ENCODE measurements around the gene NUP35.

- TF ChIP-seq, protein P1, sequence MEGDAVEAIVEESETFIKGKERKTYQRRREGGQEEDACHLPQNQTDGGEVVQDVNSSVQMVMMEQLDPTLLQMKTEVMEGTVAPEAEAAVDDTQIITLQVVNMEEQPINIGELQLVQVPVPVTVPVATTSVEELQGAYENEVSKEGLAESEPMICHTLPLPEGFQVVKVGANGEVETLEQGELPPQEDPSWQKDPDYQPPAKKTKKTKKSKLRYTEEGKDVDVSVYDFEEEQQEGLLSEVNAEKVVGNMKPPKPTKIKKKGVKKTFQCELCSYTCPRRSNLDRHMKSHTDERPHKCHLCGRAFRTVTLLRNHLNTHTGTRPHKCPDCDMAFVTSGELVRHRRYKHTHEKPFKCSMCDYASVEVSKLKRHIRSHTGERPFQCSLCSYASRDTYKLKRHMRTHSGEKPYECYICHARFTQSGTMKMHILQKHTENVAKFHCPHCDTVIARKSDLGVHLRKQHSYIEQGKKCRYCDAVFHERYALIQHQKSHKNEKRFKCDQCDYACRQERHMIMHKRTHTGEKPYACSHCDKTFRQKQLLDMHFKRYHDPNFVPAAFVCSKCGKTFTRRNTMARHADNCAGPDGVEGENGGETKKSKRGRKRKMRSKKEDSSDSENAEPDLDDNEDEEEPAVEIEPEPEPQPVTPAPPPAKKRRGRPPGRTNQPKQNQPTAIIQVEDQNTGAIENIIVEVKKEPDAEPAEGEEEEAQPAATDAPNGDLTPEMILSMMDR (IDR thresholded peaks at IDR 0.05), result no peak
- no peak for TF ChIP-seq POLR2A (IDR thresholded peaks at IDR 0.05)
Measured at GRCh38 chr2:183207110-183207509, 82.9 kb downstream of the NUP35 start.
